Smooth muscle cell (in vitro differentiated cells): ENCODE measurements around the gene GZF1. TPM values are rescaled to one million over a fixed set of nuclear protein-coding genes. Genes with fewer than 3 reads are reported as not detected.
"Not testable (repeated sequence)": the region's sequence is repeated elsewhere in the genome, so short reads cannot be mapped to it uniquely, and the experiment has no call there.

Source experiments
- DNase-seq: peaks from one replicate; lab custom pipeline; 2025; ENCODE audit not compliant: unreplicated experiment; lab: John Stamatoyannopoulos, UW
- H2AFZ ChIP-seq: fragments of 200-600 bp; sonication (generic); 2 replicates; pipeline ENCODE4 v1.6.0; 2016; ENCODE audit warnings: antibody characterized with exemption, low read depth, mild to moderate bottlenecking
- H3F3A ChIP-seq: fragments of 200-600 bp; sonication (generic); 2 replicates; pipeline ENCODE4 v1.6.0; 2017; ENCODE audit warnings: antibody characterized with exemption, low read depth
- H3K27ac ChIP-seq: fragments of 200-600 bp; sonication (generic); 2 replicates; pipeline ENCODE4 v1.5.1; 2016; ENCODE audit warnings: low read depth, mild to moderate bottlenecking
- H3K27me3 ChIP-seq: fragments of 200-600 bp; sonication (generic); 2 replicates; pipeline ENCODE4 v1.6.1; 2016; ENCODE audit warnings: low read depth, mild to moderate bottlenecking
- H3K36me3 ChIP-seq: fragments of 200-600 bp; sonication (generic); 2 replicates; pipeline ENCODE4 v1.5.1; 2016; ENCODE audit warnings: low read depth
- H3K4me1 ChIP-seq: fragments of 200-600 bp; sonication (generic); 2 replicates; pipeline ENCODE4 v1.5.1; 2016; ENCODE audit warnings: low read depth
- H3K4me2 ChIP-seq: fragments of 200-600 bp; sonication (generic); 2 replicates; pipeline ENCODE4 v1.6.0; 2016; ENCODE audit warnings: mild to moderate bottlenecking
- H3K4me3 ChIP-seq: fragments of 200-600 bp; sonication (generic); 2 replicates; pipeline ENCODE4 v1.5.1; 2016; ENCODE audit warnings: mild to moderate bottlenecking
- H3K79me2 ChIP-seq: fragments of 200-600 bp; sonication (generic); 2 replicates; pipeline ENCODE4 v1.6.0; 2016; ENCODE audit warnings: low read depth, mild to moderate bottlenecking
- H3K9ac ChIP-seq: fragments of 200-600 bp; sonication (generic); 2 replicates; pipeline ENCODE4 v1.6.0; 2016; ENCODE audit warnings: low read depth
- H3K9me3 ChIP-seq: fragments of 200-600 bp; sonication (generic); replicated peaks from 2 replicates; pipeline ENCODE4 v1.5.1; 2016; ENCODE audit warnings: low read depth
- H4K20me1 ChIP-seq: fragments of 200-600 bp; sonication (generic); 2 replicates; pipeline ENCODE4 v1.6.0; 2016; ENCODE audit warnings: low read depth
- CTCF ChIP-seq: fragments of 200-600 bp; sonication (generic); IDR thresholded peaks from 2 replicates; pipeline ENCODE4 v1.5.1; 2017; ENCODE audit warnings: borderline replicate concordance, mild to moderate bottlenecking, antibody characterized with exemption; ENCODE audit not compliant: insufficient read depth, poor library complexity, severe bottlenecking
- WGBS: methylation state at CpG from one replicate; pipeline ENCODE4 v1.1.7; 2016; ENCODE audit warnings: low lambda C conversion rate; 5-methylcytosine and 5-hydroxymethylcytosine counted together
- polyA plus RNA-seq: library from polyadenylated mRNA; unstranded; fragments of >200 nt; fragmentation: Nextera tagmentation; extraction: Ambion mirVana; gene quantifications from 2 replicates; pipeline ENCODE4 v1.2.1, GENCODE V29; 2016
- total RNA-seq: library from RNA; depleted of rRNA; stranded (reverse); fragments of >200 nt; gene quantifications from 2 replicates; pipeline ENCODE4 v1.2.3, GENCODE V29; 2014

The GZF1 gene
- total and polyA plus RNA-seq, 2 experiments from 2014 or later = 6.0 to 13.7 TPM

DNA sequence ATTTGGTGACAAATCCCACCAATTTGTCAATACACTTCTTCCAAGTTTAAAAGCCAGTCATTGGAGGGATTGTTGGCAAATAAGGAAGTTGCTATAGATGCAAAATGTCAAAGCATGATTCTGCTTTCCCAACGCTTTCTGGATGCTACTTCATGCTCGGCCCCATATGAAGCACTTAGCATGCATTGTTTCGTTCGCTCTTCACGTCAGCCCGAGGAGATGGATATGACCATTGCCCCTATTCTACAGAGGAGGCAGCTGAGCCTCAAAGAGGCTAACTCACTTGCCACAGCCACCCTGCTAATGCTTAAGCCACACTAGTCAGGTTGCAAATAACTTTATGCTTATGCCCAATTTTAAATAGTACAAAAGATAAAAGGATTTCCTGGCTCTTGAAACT, 14.2 kb upstream of the GZF1 start:
- WGBS = 95% methylated on average over 6 of the region's 6 CpGs
- TF ChIP-seq CTCF = no peak
- Histone ChIP-seq H3K4me2 (no peak overlapping the region), H2AFZ (no peak overlapping the region), H3K9me3 (no peaks in the 10 kb centered on the region), H3K36me3 (no peaks in the 10 kb centered on the region), H3F3A (peaks cover 5% of the 10 kb centered on the region), H4K20me1 (peaks cover 16% of the 10 kb centered on the region), H3K4me1 (peaks cover 16% of the 10 kb centered on the region), H3K27me3 (no peaks in the 10 kb centered on the region), H3K4me3 (no peak overlapping the region), H3K9ac (no peak overlapping the region), H3K79me2 (peaks cover 18% of the 10 kb centered on the region), H3K27ac (no peak overlapping the region)
- no peak for DNase-seq

DNA sequence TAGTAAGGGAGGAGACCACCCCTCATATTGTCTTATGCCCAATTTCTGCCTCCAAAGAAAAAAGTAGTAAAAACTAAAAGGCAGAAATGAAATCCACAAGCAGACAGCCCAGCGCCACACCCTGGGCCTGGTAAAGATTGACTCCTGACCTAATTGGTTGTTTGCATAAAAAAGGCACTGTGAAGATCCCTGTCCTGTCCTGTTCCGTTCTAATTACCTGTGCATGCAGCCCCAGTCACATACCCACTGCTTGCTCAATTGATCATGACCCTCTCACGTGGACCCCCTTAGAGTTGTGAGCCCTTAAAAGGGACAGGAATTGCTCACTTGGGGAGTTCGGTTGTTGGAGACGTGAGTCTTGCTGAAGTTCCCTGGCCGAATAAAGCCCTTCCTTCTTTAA, 13.5 kb upstream of the GZF1 start:
- not testable (repeated sequence) for H3K27ac ChIP-seq, H2AFZ ChIP-seq
- 85% methylated on average over 6 of the region's 6 CpGs for WGBS

GRCh38 chr20:23349338-23350195, 12.4 kb upstream of the GZF1 start:
- no peaks in the 10 kb centered on the region for H3K27me3 ChIP-seq
- H3K9ac ChIP-seq = peak overlapping the region; percentile 88
- H3K4me3 ChIP-seq = peak overlapping the region; percentile 66
- H3K27ac ChIP-seq = peak overlapping the region; percentile 96
- H3K4me1 ChIP-seq = peaks cover 16% of the 10 kb centered on the region
- TF ChIP-seq CTCF = peak; percentile 38
- peaks cover 5% of the 10 kb centered on the region for H3F3A ChIP-seq
- H3K36me3 ChIP-seq = no peaks in the 10 kb centered on the region
- no peaks in the 10 kb centered on the region for H3K9me3 ChIP-seq
- no peak for DNase-seq
- peaks cover 23% of the 10 kb centered on the region for H3K79me2 ChIP-seq
- peak overlapping the region; percentile 86 for H3K4me2 ChIP-seq
- 16% methylated on average over 17 of the region's 23 CpGs for WGBS
- peak overlapping the region; percentile 64 for H2AFZ ChIP-seq
- peaks cover 22% of the 10 kb centered on the region for H4K20me1 ChIP-seq

More for the DNA sequence above, 13.5 kb upstream of the GZF1 start:
- not testable (repeated sequence) for DNase-seq, H3K4me2 ChIP-seq, H3K27me3 ChIP-seq, H3K9ac ChIP-seq, H3K36me3 ChIP-seq, H3F3A ChIP-seq, H3K9me3 ChIP-seq, H3K4me3 ChIP-seq
- peaks cover 22% of the 10 kb centered on the region for H4K20me1 ChIP-seq
- peaks cover 23% of the 10 kb centered on the region for H3K79me2 ChIP-seq
- H3K4me1 ChIP-seq = peaks cover 16% of the 10 kb centered on the region

GRCh38 chr20:23350196-23350903, 11.6 kb upstream of the GZF1 start, which contains the start of gene NXT1:
TSS of gene NXT1 (plus strand) at chr20:23350791. CDS start at chr20:23354042, 3,251 bp downstream.
- Histone ChIP-seq H3K9me3 (no peaks in the 10 kb centered on the region), H3K9ac (peak within 1 kb of the TSS; percentile 88), H3K27ac (peak within 1 kb of the TSS; percentile 96), H2AFZ (peak within 1 kb of the TSS; percentile 66), H3F3A (peaks cover 5% of the 10 kb centered on the region), H3K36me3 (no peaks in the 10 kb centered on the region), H3K27me3 (no peaks in the 10 kb centered on the region), H3K4me1 (peaks cover 16% of the 10 kb centered on the region), H3K79me2 (peaks cover 23% of the 10 kb centered on the region), H4K20me1 (peaks cover 22% of the 10 kb centered on the region), H3K4me3 (peak within 1 kb of the TSS; percentile 66), H3K4me2 (peak within 1 kb of the TSS; percentile 86)
- no peak for TF ChIP-seq CTCF
- DNase-seq = peak; percentile 95
- under 1% methylated on average over 64 of the region's 65 CpGs for WGBS
